ENCODE measurements around the gene IFNL1. TPM values are rescaled to one million over a fixed set of nuclear protein-coding genes. Genes with fewer than 3 reads are reported as not detected.
"Not testable (repeated sequence)": the region's sequence is repeated elsewhere in the genome, so short reads cannot be mapped to it uniquely, and the experiment has no call there.

IFNL1 gene
- total RNA-seq, 1 experiment from 2014 or later: not detected

DNA sequence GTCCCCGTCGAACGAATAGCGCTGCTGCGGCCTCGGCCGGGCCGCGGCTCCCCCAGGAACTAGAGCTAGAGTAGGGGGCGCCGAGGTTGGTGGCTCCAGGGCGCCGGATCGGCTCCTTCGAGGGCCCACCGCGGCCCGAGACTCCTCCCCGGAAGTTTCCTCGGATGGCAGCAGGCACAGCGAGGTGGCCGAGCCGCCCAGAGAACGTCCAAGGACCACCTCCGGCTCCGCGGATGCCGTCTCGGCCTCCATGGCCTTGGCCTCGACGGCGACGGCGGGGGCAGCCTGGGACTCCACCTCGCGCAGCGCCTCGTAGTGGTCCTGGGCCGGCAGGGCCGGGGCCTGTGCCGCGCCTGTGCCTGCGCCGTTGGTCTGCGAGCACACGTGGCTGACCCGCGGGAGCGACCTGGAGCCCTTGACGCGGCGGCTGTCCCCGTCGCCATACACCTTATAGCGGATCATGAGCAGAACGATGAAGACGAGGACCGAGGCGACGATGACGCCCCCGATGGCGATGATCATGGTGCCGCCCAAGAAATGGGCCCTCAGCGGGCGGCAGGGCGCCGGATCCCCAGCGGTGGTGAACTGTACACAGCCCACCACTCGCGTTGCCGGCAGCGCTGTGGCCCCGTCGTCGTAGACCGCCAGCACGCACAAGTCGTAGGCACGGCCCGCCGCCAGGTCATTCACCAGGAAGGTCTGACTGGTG lies 11.8 kb downstream of the IFNL1 start:
- DNase-seq (ENCODE audit: unreplicated experiment): no peak
- Mint-ChIP-seq H3K27me3 (ENCODE audit: insufficient read depth, unreplicated experiment) (peaks cover 39% of the 10 kb centered on the region), H3K27ac (ENCODE audit: low read depth, unreplicated experiment) (no peak overlapping the region), H3K9me3 (ENCODE audit: unreplicated experiment) (no peaks in the 10 kb centered on the region), H3K36me3 (ENCODE audit: insufficient read depth, unreplicated experiment) (no peaks in the 10 kb centered on the region), H3K4me3 (ENCODE audit: unreplicated experiment) (no peak overlapping the region), H3K4me1 (ENCODE audit: insufficient read depth, unreplicated experiment) (peaks cover 6% of the 10 kb centered on the region)
- ChIA-PET POLR2A (no interaction called here), CTCF (no interaction called here)
- intact Hi-C loops (cut with micrococcal nuclease): no loop called here
- no TSS peak for BruUV-seq (replicated peaks)
- TF ChIP-seq, protein P1, sequence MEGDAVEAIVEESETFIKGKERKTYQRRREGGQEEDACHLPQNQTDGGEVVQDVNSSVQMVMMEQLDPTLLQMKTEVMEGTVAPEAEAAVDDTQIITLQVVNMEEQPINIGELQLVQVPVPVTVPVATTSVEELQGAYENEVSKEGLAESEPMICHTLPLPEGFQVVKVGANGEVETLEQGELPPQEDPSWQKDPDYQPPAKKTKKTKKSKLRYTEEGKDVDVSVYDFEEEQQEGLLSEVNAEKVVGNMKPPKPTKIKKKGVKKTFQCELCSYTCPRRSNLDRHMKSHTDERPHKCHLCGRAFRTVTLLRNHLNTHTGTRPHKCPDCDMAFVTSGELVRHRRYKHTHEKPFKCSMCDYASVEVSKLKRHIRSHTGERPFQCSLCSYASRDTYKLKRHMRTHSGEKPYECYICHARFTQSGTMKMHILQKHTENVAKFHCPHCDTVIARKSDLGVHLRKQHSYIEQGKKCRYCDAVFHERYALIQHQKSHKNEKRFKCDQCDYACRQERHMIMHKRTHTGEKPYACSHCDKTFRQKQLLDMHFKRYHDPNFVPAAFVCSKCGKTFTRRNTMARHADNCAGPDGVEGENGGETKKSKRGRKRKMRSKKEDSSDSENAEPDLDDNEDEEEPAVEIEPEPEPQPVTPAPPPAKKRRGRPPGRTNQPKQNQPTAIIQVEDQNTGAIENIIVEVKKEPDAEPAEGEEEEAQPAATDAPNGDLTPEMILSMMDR (IDR thresholded peaks at IDR 0.05; ENCODE audit: unreplicated experiment): no peak

DNA sequence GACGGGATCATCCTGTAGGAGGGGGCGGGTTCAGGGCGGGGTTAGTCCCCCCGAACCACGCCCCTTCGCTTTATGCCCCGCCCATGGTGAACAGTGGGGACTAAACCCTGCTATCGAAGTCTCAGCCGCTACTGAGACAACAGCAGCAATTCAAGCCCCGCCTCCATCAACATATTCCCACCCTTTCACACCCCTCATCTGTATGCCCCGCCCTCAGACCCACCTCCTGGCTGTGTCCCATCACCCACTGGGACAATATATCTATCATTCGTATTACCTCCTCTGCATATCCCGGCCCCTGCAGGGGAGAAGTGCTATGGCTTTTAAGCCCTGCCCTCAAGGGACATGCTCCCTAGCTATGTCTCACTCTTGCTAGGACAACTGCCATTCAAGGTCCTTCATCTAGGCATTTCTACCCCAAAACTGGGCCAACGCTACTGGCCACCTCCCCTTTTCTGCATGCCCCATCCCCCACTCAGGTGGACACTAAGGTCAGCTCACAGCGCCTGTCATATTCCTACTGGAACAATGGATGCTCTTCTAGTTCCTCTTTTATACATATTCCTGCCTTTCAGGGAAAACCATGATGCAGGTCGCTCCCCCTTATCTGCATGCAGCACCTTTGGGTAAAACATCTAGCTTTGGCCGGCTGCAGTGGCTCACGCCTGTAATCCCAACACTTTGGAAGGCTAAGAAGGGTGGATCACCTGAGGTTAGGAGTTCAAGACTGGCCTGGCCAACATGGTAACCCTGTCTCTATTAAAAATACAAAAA lies 12.5 kb downstream of the IFNL1 start:
- BruUV-seq (replicated peaks): no TSS peak
- Mint-ChIP-seq H3K9me3 (ENCODE audit: unreplicated experiment) (no peaks in the 10 kb centered on the region), H3K4me1 (ENCODE audit: insufficient read depth, unreplicated experiment) (peaks cover 6% of the 10 kb centered on the region), H3K27me3 (ENCODE audit: insufficient read depth, unreplicated experiment) (peaks cover 37% of the 10 kb centered on the region), H3K36me3 (ENCODE audit: insufficient read depth, unreplicated experiment) (no peaks in the 10 kb centered on the region), H3K27ac (ENCODE audit: low read depth, unreplicated experiment) (no peak overlapping the region), H3K4me3 (ENCODE audit: unreplicated experiment) (no peak overlapping the region)
- ChIA-PET CTCF (interaction anchor here (0.6 to 0.7 kb wide), 2 partner anchors 236 to 1165 kb away, joined by 3 to 4 read pairs; no protein-coding TSS in a partner anchor), POLR2A (interaction anchor here (0.6 kb wide), 1 partner anchor 183 kb away, joined by 5 read pairs; no protein-coding TSS in a partner anchor)
- TF ChIP-seq, protein P1 (IDR thresholded peaks at IDR 0.05; ENCODE audit: unreplicated experiment): no peak
- no peak for DNase-seq (ENCODE audit: unreplicated experiment)
- intact Hi-C loops (cut with micrococcal nuclease): no loop called here

DNA sequence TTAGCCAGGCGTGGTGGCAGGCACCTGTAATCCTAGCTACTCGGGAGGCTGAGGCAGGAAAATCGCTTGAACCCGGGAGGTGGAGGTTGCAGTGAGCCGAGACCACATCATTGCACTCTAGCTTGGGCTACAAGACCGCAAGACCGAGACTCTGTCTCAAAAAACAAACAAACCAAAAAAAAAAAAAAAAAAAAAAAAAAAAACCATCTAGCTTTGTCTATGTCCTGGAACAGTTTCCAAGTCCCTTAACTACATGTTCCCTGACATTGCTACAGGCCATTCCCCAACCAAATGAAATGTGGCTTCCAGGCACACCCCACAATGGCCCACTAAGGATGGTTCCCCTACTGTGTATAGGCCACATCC lies 13.1 kb downstream of the IFNL1 start:
- H3K4me3 Mint-ChIP-seq (ENCODE audit: unreplicated experiment); BruUV-seq (replicated peaks); intact Hi-C loops (cut with micrococcal nuclease); H3K27ac Mint-ChIP-seq (ENCODE audit: low read depth, unreplicated experiment); H3K4me1 Mint-ChIP-seq (ENCODE audit: insufficient read depth, unreplicated experiment); H3K36me3 Mint-ChIP-seq (ENCODE audit: insufficient read depth, unreplicated experiment); H3K9me3 Mint-ChIP-seq (ENCODE audit: unreplicated experiment); DNase-seq (ENCODE audit: unreplicated experiment): not testable (repeated sequence)
- POLR2A ChIA-PET: interaction anchor here (0.6 kb wide), 1 partner anchor 183 kb away, joined by 5 read pairs; no protein-coding TSS in a partner anchor
- peaks cover 31% of the 10 kb centered on the region for H3K27me3 Mint-ChIP-seq (ENCODE audit: insufficient read depth, unreplicated experiment)
- CTCF ChIA-PET: interaction anchor here (0.6 to 0.7 kb wide), 3 partner anchors 237 to 1166 kb away, joined by 3 to 4 read pairs (median 3); no protein-coding TSS in a partner anchor

DNA sequence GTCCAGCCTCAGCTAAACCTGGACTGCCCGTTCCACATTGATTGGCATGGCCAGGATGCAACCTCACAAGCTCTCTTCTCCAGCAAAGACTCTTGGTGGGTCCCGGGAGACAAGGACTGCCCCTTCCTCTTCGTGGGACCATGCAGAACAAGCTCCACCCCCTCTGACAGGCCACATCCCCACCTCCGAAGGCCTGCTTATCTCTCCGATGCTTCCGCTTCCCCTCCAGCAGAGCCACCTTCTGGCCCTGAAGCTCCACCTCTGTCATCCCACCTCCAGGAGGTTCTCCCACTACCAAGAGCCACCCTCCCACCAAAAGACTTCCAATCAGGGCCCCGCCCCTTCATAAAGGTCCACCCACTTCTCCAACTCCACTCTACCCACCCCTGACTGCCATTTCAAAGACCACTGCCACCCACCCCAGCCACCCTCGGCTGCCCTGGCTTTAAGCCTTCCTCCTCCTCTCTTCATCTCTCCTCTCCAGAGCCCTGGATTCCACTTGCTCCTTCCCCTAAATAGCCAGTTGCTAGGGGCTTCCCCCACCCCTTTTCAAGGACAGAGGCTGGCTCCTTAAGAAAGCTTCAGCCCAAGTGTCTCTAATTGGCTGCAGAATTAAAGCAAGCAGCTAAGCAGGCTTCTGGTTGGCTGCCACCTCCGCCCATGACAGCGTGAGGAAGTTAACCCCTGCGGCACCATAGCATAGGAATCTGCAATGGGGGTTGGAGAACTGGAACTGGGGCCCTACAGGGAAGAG lies 14.5 kb downstream of the IFNL1 start:
- no peak overlapping the region for H3K4me3 Mint-ChIP-seq (ENCODE audit: unreplicated experiment)
- no peak for DNase-seq (ENCODE audit: unreplicated experiment)
- CTCF ChIA-PET: interaction anchor here (0.6 kb wide), 2 partner anchors 16 to 798 kb away, joined by 3 to 6 read pairs; no protein-coding TSS in a partner anchor
- H3K9me3 Mint-ChIP-seq (ENCODE audit: unreplicated experiment): no peaks in the 10 kb centered on the region
- H3K36me3 Mint-ChIP-seq (ENCODE audit: insufficient read depth, unreplicated experiment): no peaks in the 10 kb centered on the region
- peaks cover 16% of the 10 kb centered on the region for H3K27me3 Mint-ChIP-seq (ENCODE audit: insufficient read depth, unreplicated experiment)
- BruUV-seq (replicated peaks): no TSS peak
- intact Hi-C loops (cut with micrococcal nuclease): no loop called here
- POLR2A ChIA-PET: interaction anchor here (0.6 to 1.0 kb wide), 2 partner anchors 12 to 908 kb away, joined by 3 read pairs; partner anchors contain the start of gene FAM98C
- H3K27ac Mint-ChIP-seq (ENCODE audit: low read depth, unreplicated experiment): no peak overlapping the region
- peaks cover 6% of the 10 kb centered on the region for H3K4me1 Mint-ChIP-seq (ENCODE audit: insufficient read depth, unreplicated experiment)
- TF ChIP-seq, protein P1 (IDR thresholded peaks at IDR 0.05; ENCODE audit: unreplicated experiment): no peak
